Measurements from ENCODE around the gene SLC16A3.

Gene SLC16A3

DNA sequence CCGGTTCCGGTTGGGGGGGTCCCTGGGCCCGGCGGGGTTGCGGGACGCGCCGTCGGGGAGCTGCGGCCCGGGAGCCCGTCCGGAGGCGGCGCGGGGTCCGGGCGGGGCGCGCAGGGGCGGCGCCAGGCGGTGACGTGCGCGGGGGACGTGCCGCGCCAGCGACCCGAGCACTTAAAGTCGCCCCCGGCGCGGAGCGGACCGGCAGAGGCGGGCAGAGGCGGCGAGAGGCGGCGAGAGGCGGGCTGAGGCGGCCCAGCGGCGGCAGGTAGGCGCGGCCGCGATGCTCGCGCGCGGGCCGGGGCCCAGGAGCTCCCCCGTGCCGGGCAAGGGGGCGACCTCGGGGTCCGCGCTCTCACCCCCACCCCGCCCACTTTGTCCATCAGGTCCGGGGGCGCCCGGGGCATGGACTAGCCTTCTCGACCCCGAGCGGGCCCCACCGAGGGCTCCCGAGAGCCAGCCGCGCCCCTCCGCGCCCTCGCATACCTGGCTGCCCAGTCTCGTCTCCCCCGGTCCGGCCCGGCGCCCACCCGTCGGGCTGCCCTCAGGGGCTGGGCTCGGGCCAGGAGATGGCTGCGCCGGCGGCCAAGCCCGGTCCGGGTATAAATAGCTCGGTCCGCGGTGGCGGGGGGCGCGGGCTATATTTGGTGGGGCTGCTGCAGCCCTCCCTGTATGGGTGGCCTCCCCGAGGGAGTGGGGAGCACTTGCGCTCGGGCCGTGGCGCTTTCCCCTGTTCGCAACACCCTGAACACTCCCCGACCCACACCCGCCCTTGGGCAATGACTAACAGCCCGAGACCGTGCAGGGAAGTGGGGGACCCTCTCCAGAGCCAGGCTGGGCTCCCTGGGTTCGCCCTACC lies at the start of gene SLC16A3:
Gene SLC16A3 (plus strand): TSS at position 201 of the 856 bp plus-strand sequence. CDS start 6,967 bp downstream, outside the sequence.
- TF ChIP-seq, protein P1, sequence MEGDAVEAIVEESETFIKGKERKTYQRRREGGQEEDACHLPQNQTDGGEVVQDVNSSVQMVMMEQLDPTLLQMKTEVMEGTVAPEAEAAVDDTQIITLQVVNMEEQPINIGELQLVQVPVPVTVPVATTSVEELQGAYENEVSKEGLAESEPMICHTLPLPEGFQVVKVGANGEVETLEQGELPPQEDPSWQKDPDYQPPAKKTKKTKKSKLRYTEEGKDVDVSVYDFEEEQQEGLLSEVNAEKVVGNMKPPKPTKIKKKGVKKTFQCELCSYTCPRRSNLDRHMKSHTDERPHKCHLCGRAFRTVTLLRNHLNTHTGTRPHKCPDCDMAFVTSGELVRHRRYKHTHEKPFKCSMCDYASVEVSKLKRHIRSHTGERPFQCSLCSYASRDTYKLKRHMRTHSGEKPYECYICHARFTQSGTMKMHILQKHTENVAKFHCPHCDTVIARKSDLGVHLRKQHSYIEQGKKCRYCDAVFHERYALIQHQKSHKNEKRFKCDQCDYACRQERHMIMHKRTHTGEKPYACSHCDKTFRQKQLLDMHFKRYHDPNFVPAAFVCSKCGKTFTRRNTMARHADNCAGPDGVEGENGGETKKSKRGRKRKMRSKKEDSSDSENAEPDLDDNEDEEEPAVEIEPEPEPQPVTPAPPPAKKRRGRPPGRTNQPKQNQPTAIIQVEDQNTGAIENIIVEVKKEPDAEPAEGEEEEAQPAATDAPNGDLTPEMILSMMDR (IDR thresholded peaks at IDR 0.05): no peak

DNA sequence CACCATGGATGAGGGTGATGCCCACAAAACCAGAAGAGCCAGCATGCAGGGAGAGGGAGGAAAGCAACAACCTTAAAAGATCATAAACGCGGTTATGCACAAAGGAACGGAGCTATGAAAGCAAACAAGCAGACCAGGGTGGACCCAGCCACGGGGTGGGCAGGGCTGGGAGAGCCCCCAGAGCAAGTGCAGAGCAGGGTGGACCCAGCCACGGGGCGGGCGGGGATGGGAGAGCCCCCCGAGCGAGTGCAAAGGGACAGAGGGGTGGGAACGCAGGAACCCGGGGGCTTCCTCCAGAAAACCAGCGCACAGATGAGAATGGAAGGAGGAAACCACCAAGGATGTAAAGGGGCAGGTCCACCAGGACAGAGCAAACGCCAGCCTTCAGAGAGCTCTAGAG lies 49.4 kb upstream of the SLC16A3 start:
- TF ChIP-seq, protein P1 (IDR thresholded peaks at IDR 0.05): no peak

DNA sequence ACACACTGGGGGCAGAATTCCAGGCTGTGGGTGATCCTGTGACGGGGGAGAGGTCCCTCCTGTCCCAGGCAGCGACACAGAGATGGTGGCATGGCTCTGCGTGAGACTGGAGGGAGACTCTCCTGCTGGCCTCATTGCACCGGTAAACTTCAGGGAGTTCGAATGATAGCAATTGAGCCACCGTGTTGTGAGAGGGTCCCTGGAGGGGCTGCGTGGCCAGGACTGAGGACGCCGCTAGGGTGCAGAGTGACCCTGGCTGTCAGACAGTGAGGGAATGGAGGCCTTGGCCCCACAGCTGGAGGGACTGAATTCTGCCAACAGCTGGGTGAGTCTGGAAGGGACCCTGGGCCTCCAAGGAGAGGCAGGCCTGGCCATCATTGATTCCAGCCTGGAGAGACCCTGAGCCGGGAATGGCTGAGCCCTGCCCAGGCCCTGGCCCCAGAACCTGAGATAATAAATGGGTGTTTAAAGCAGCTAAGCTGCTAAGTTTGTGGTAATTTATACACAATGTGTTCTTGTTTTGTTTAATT lies 48.8 kb upstream of the SLC16A3 start:
- TF ChIP-seq, protein P1 (IDR thresholded peaks at IDR 0.05): no peak

DNA sequence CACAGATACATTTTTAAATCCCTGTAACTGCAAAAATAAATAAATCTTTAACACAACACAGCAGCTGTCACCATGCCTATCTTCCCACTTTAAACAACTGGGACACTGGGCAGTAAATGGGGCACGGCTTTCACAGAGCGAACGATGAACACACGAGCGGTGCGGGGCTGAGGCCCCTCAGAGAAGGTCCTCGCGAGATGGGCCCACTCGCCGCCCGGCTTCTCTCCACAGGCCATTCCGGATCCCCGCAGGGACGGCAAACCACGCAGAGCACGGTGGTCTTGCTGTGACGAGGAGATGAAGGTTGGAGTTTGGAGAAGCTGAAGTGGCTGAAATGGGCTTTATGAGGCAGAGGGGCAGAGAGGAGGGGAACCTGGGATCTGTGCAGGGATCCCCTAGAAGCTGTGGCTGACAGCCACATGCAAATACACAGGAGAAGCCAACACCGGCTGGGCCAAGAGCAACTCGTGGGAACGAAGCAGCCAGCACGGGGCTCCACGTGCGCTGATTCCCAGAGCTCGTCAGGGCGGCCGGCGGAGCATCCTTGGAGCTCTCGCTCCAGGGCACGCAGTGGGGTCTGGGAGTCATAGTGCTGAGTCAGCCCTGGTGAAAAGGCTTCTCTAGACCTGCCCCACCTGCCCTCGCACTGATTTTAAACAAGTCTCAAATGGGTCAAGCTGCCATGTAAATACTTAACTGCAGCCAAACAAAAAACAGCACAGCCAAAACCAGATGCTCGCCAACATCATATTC lies 47.9 kb upstream of the SLC16A3 start:
- TF ChIP-seq, protein P1 (IDR thresholded peaks at IDR 0.05): no peak

DNA sequence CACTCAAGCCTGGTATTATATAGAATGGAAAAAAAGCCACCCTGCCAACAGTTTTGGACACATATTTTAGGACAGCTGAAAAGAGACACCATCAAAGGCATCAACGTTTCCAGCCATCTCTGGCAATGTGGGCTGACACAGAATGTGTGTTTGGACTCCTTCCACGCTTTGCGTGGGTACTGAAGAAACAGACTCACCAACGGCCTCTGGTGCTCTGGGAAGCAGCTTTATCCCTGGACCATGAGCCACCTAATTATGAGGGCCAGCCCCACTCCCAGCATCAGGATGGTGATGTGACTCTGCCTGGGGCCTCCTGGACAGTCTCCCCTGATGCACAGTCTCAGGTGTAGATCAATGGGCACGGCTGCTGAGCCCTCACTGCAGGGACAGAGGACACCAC lies 44.1 kb upstream of the SLC16A3 start:
- TF ChIP-seq, protein P1 (IDR thresholded peaks at IDR 0.05): no peak

DNA sequence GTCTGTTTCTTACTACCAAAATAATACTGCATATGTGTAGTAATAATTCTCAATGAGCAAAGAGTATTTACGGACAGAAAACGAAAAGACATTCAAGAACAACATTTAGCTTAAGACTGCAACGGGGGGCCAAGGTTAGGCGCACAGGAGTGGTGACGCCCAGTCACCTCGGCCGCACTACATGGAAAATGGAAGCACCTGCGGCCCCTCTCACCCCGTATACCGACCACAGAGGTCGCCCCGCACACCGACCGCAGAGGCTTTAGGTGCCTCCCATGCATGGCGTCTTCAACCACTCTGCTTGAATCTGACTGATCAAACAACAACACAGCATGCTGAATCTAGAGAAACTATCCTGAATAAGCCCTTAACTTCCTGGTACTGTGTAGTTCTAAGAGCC lies 42.6 kb upstream of the SLC16A3 start:
- TF ChIP-seq, protein P1 (IDR thresholded peaks at IDR 0.05): no peak

DNA sequence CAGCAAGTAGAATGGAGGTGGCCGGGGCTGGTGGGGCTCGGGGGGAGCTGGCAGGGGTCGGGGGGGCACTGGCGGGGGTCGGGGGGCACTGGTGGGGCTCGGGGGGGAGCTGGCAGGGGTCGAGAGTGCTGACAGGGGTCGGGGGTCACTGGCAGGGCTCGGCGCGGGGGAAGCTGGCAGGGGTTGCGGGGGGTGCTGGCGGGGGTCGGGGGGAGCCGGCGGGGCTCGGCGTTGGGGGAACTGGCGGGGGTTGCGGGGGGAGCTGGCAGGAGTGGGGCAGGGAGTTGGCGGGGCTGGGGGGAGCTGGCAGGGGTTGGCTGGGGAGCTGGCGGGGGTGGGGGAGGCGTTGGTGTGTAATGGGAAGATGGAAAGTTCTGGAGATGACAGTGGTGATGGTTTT lies 41.3 kb upstream of the SLC16A3 start:
- TF ChIP-seq, protein P1 (IDR thresholded peaks at IDR 0.05): no peak
